ENCODE data around the gene MFSD1.

MFSD1 gene

GRCh38 chr3:158780766-158781165, 21.1 kb upstream of the MFSD1 start (continued):
- no peak for TF ChIP-seq TSHZ2 (CRISPR knock-in tag; IDR thresholded peaks at IDR 0.05)
- no peak for TF ChIP-seq ZNF70 (CRISPR knock-in tag; IDR thresholded peaks at IDR 0.05)
- no peak for TF ChIP-seq ZNF565 (CRISPR knock-in tag; conservative IDR thresholded peaks at IDR 0.05; ENCODE audit: low read depth)
- no peak for TF ChIP-seq CSDC2 (CRISPR knock-in tag; IDR thresholded peaks at IDR 0.05)
- no peak for TF ChIP-seq PPARA (CRISPR knock-in tag; IDR thresholded peaks at IDR 0.05; ENCODE audit: borderline replicate concordance)
- TF ChIP-seq TOX (CRISPR knock-in tag; IDR thresholded peaks at IDR 0.05; ENCODE audit: borderline replicate concordance) = no peak
- no peak for TF ChIP-seq OSR1 (CRISPR knock-in tag; IDR thresholded peaks at IDR 0.05)

- ATAC-seq = no peak
- no peak for TF ChIP-seq CSRNP3 (CRISPR knock-in tag; IDR thresholded peaks at IDR 0.05)
- TF ChIP-seq ZNF70 (CRISPR knock-in tag; IDR thresholded peaks at IDR 0.05) = no peak
- no peak for TF ChIP-seq OSR1 (CRISPR knock-in tag; IDR thresholded peaks at IDR 0.05)
- TF ChIP-seq BACH2 (CRISPR knock-in tag; IDR thresholded peaks at IDR 0.05; ENCODE audit: borderline replicate concordance) = no peak
- TF ChIP-seq ZNF565 (CRISPR knock-in tag; conservative IDR thresholded peaks at IDR 0.05; ENCODE audit: low read depth) = no peak
- no peak for TF ChIP-seq TOX (CRISPR knock-in tag; IDR thresholded peaks at IDR 0.05; ENCODE audit: borderline replicate concordance)
- TF ChIP-seq ZNF8 (CRISPR knock-in tag; IDR thresholded peaks at IDR 0.05) = no peak
- no peak for TF ChIP-seq ZC3H10 (CRISPR knock-in tag; IDR thresholded peaks at IDR 0.05)
- TF ChIP-seq ISL1 (CRISPR knock-in tag; IDR thresholded peaks at IDR 0.05) = no peak
- no peak for TF ChIP-seq POU6F1 (CRISPR knock-in tag; IDR thresholded peaks at IDR 0.05; ENCODE audit: borderline replicate concordance, low read depth)
- TF ChIP-seq PPARA (CRISPR knock-in tag; IDR thresholded peaks at IDR 0.05; ENCODE audit: borderline replicate concordance) = no peak
- no peak for TF ChIP-seq CSDC2 (CRISPR knock-in tag; IDR thresholded peaks at IDR 0.05)
- no peak for TF ChIP-seq TCF4 (CRISPR knock-in tag; IDR thresholded peaks at IDR 0.05; ENCODE audit: borderline replicate concordance)
- TF ChIP-seq GLIS3 (CRISPR knock-in tag; IDR thresholded peaks at IDR 0.05) = no peak
- TF ChIP-seq TSHZ2 (CRISPR knock-in tag; IDR thresholded peaks at IDR 0.05) = no peak
- TF ChIP-seq RARB (CRISPR knock-in tag; IDR thresholded peaks at IDR 0.05) = no peak
- TF ChIP-seq ARNTL (CRISPR knock-in tag; IDR thresholded peaks at IDR 0.05; ENCODE audit: borderline replicate concordance, low read depth) = no peak
- no peak for TF ChIP-seq PATZ1 (CRISPR knock-in tag; IDR thresholded peaks at IDR 0.05; ENCODE audit: borderline replicate concordance)
Observed at GRCh38 chr3:158781191-158781590, 20.7 kb upstream of the MFSD1 start.

- TF ChIP-seq SNAI2 (CRISPR knock-in tag; IDR thresholded peaks at IDR 0.05) = no peak
- no peak for TF ChIP-seq CREB5 (CRISPR knock-in tag; IDR thresholded peaks at IDR 0.05; ENCODE audit: low read depth)
- TF ChIP-seq TCF4 (CRISPR knock-in tag; IDR thresholded peaks at IDR 0.05; ENCODE audit: borderline replicate concordance) = no peak
- TF ChIP-seq ZC3H10 (CRISPR knock-in tag; IDR thresholded peaks at IDR 0.05) = no peak
- TF ChIP-seq PATZ1 (CRISPR knock-in tag; IDR thresholded peaks at IDR 0.05; ENCODE audit: borderline replicate concordance) = no peak
- TF ChIP-seq CSRNP3 (CRISPR knock-in tag; IDR thresholded peaks at IDR 0.05) = no peak
- no peak for TF ChIP-seq ISL1 (CRISPR knock-in tag; IDR thresholded peaks at IDR 0.05)
- no peak for TF ChIP-seq OSR1 (CRISPR knock-in tag; IDR thresholded peaks at IDR 0.05)
- TF ChIP-seq PPARA (CRISPR knock-in tag; IDR thresholded peaks at IDR 0.05; ENCODE audit: borderline replicate concordance) = no peak
- no peak for TF ChIP-seq BACH2 (CRISPR knock-in tag; IDR thresholded peaks at IDR 0.05; ENCODE audit: borderline replicate concordance)
- no peak for TF ChIP-seq ZNF70 (CRISPR knock-in tag; IDR thresholded peaks at IDR 0.05)
- TF ChIP-seq ZNF8 (CRISPR knock-in tag; IDR thresholded peaks at IDR 0.05) = no peak
- no peak for ATAC-seq
Observed at GRCh38 chr3:158781849-158782248, 20.0 kb upstream of the MFSD1 start.
